Activated T-helper 2 cell treated with anti-CD3 and anti-CD28 coated beads, Interferon-gamma antibody, Interleukin-2, Interleukin-4, amounts not matched to agents 10 μg/mL and 5 μg/mL and 100 μg/mL, durations not matched to agents 14 hours and 24 hours and 36 hours (primary cell): ENCODE results near the gene HGFAC. TPM values are rescaled to one million over a fixed set of nuclear protein-coding genes. Genes with fewer than 3 reads are reported as not detected.
"Not testable (repeated sequence)": the region's sequence is repeated elsewhere in the genome, so short reads cannot be mapped to it uniquely, and the experiment has no call there.

ENCODE experiments used
- DNase-seq: peaks from one replicate; pipeline ENCODE4 v3.0.0; 2021; ENCODE audit warnings: low spot score
- H3K27ac Mint-ChIP-seq: one replicate; pipeline ENCODE4 v1.8.0; 2021; ENCODE audit warnings: mixed read lengths
- H3K27me3 Mint-ChIP-seq: one replicate; pipeline ENCODE4 v1.8.0; 2021; ENCODE audit warnings: low read depth, mixed read lengths
- H3K36me3 Mint-ChIP-seq: one replicate; pipeline ENCODE4 v1.8.0; 2021; ENCODE audit warnings: low read depth, mixed read lengths
- H3K4me1 Mint-ChIP-seq: one replicate; pipeline ENCODE4 v1.8.0; 2021; ENCODE audit warnings: low read depth, mixed read lengths
- H3K4me3 Mint-ChIP-seq: one replicate; pipeline ENCODE4 v1.8.0; 2021; ENCODE audit warnings: low read depth, mild to moderate bottlenecking, moderate library complexity, mixed read lengths
- H3K9me3 Mint-ChIP-seq: one replicate; pipeline ENCODE4 v1.8.0; 2021; ENCODE audit warnings: mixed read lengths
- intact Hi-C: fragments of 100-400 bp; cut with micrococcal nuclease; formaldehyde crosslinking; loops from one replicate; pipeline ENCODE4 v1.15.1; 2023
- total RNA-seq: library from RNA; stranded (reverse); gene quantifications from 2 replicates; pipeline ENCODE4 v1.2.3, GENCODE V29; 2022

The HGFAC gene
- total RNA-seq, 1 donor from 2014 or later, result not detected

DNA sequence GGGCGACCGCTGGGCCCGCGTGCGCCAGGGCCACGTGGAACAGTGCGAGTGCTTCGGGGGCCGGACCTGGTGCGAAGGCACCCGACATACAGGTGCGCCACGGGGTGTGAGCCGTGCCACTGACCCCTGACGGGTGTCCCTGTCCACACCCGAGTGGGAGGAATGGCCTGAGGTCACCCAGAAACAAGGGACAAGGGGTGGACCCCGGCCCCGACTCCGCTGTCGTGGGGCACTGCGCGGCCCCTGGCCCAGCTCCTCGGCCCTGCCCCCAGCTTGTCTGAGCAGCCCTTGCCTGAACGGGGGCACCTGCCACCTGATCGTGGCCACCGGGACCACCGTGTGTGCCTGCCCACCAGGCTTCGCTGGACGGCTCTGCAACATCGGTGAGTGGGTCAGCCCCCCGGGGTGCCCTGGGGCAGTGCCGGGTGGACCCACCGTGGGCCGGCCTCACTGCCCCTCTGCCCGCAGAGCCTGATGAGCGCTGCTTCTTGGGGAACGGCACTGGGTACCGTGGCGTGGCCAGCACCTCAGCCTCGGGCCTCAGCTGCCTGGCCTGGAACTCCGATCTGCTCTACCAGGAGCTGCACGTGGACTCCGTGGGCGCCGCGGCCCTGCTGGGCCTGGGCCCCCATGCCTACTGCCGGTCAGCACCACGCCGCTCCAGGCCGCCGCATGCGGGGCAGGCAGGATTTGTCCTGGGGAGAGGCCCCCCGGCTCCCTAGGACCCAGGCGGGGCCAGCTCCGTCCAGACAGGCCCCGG, 2.8 kb downstream of the HGFAC start:
- DNase-seq, result no peak
- Mint-ChIP-seq H3K27ac (no peak overlapping the region), H3K9me3 (no peaks in the 10 kb centered on the region), H3K27me3 (no peaks in the 10 kb centered on the region), H3K4me1 (no peaks in the 10 kb centered on the region), H3K36me3 (no peaks in the 10 kb centered on the region), H3K4me3 (no peak overlapping the region)
- intact Hi-C loops, result no loop called here

DNA sequence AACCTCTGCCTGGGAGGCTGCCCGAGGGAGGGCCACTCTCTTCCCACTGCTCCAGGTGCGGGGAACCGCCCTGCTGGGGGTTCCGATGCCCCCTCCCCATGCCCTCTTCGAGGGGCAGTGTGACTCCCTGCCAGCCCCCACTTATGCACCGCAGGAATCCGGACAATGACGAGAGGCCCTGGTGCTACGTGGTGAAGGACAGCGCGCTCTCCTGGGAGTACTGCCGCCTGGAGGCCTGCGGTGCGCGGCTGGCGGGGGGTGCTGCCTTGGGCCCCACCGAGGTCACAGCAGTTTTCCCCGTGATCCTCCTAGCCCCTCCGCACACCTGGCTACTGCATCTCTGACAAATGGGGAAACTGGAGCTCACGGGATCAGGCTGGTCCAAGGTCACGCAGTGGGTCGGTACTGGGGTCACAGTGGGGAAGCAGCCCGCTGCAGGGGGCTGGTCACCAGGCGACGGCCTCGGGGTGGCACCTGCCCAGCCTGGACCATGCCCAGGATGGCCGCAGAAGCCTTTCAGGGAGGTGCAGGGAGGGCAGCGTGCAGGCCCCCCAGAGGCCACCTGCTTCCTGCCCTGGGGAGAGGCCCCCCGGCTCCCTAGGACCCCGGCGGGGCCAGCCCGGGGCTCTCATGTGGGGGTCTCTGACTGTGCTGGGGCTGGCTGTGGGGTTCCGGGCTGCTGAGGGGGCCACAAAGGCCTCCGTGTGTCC, 3.5 kb downstream of the HGFAC start:
- H3K4me1 Mint-ChIP-seq, result no peaks in the 10 kb centered on the region
- H3K27ac Mint-ChIP-seq, result no peak overlapping the region
- no peak overlapping the region for H3K4me3 Mint-ChIP-seq
- no peaks in the 10 kb centered on the region for H3K9me3 Mint-ChIP-seq
- no peaks in the 10 kb centered on the region for H3K27me3 Mint-ChIP-seq
- DNase-seq, result no peak
- no peaks in the 10 kb centered on the region for H3K36me3 Mint-ChIP-seq
- intact Hi-C loops, result no loop called here

DNA sequence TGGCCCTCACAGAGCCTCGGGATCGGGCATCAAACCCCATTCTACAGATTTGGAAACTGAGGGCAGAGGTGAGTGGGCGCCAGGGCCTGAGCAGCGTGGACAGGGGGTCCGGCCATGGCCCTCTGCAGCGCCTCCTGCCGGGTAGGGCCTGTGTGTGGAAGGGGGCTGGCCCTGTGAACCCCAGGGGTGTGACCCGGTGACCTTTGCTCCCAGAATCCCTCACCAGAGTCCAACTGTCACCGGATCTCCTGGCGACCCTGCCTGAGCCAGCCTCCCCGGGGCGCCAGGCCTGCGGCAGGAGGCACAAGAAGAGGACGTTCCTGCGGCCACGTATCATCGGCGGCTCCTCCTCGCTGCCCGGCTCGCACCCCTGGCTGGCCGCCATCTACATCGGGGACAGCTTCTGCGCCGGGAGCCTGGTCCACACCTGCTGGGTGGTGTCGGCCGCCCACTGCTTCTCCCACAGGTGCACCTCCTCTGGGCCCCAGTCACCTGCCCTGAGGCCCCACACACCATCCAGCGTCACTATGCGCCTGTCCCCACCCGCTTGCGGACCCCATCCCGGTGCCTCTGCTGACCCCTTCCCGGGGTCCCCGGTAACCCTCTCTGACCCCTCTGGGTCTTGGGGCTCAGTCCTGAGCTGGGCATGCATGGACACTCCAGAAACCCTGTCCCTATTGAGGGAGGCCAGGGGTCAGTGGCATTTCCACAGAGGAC, 4.2 kb downstream of the HGFAC start:
- no peaks in the 10 kb centered on the region for H3K36me3 Mint-ChIP-seq
- H3K4me3 Mint-ChIP-seq, result no peak overlapping the region
- intact Hi-C loops, result no loop called here
- no peaks in the 10 kb centered on the region for H3K4me1 Mint-ChIP-seq
- H3K9me3 Mint-ChIP-seq, result no peaks in the 10 kb centered on the region
- no peaks in the 10 kb centered on the region for H3K27me3 Mint-ChIP-seq
- no peak for DNase-seq
- no peak overlapping the region for H3K27ac Mint-ChIP-seq

DNA sequence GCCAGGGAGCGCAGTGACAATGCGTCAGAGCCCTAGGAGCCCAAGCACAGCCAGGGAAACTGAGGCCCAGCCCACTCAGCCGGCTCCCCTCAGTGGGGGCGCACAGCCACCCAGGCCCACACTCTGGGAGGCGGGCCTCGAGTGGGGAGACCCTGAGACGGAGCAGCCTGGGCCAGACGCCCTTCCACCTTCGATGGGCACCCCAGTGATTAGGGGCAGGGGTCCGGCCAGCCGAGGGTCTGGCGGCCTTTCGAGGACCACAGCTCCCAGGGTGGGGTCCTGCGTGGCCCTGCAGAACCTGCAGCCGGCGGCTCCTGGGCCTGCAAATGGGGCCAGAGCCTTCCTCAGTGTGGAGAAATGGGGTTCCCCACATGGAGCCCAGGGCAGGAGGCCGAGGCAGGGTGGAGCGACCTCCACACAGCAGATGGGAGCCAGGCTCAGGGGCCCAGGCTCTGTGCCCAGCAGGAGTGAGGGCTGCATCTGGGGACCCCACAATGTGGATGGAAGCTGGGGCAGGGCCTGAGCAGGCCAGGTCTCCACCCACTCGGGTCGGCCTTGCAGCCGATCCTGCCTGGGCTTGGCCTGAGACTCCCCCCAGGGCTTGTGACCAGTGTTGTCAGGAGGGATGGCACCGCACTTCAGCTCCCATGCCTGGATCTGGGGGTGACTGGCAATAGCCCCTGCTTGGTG, 5.0 kb downstream of the HGFAC start:
- H3K27ac Mint-ChIP-seq, result no peak overlapping the region

DNA sequence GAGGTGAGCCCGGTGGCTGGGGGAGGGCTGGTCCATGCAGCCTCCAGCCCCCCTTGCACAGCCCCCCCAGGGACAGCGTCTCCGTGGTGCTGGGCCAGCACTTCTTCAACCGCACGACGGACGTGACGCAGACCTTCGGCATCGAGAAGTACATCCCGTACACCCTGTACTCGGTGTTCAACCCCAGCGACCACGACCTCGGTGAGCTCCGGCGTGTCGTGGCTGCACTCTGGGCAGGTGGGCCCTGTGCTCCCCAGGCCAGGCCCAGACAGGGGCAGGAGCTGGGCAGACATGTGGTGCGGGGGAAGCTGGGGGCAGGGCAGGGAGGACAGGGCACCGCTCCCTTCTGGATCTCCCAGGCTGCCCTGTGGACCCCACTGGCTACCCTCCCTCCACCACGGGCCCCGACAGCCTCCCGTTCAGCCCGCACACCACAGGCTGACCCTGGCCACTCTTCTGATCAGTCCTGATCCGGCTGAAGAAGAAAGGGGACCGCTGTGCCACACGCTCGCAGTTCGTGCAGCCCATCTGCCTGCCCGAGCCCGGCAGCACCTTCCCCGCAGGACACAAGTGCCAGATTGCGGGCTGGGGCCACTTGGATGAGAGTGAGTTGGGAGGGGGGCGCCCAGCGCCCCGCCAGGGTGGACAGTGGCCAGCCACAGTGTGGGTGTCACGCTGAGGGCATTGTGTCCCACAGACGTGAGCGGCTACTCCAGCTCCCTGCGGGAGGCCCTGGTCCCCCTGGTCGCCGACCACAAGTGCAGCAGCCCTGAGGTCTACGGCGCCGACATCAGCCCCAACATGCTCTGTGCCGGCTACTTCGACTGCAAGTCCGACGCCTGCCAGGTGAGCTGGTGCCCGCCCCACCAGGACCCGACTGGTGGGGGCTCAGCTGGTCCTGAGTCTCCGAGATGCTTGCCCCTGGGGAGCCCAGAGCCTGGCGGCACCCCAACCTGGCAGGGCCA, 5.9 kb downstream of the HGFAC start:
- H3K4me1 Mint-ChIP-seq, result no peaks in the 10 kb centered on the region
- H3K4me3 Mint-ChIP-seq, result no peak overlapping the region
- no peak overlapping the region for H3K27ac Mint-ChIP-seq
- no peaks in the 10 kb centered on the region for H3K9me3 Mint-ChIP-seq
- no peaks in the 10 kb centered on the region for H3K36me3 Mint-ChIP-seq
- no peaks in the 10 kb centered on the region for H3K27me3 Mint-ChIP-seq
- intact Hi-C loops, result no loop called here
- DNase-seq, result no peak

More for the DNA sequence above, 5.0 kb downstream of the HGFAC start:
- Mint-ChIP-seq H3K4me3 (no peak overlapping the region), H3K9me3 (no peaks in the 10 kb centered on the region), H3K36me3 (no peaks in the 10 kb centered on the region), H3K27me3 (no peaks in the 10 kb centered on the region), H3K4me1 (no peaks in the 10 kb centered on the region)
- DNase-seq, result no peak
- intact Hi-C loops, result no loop called here

DNA sequence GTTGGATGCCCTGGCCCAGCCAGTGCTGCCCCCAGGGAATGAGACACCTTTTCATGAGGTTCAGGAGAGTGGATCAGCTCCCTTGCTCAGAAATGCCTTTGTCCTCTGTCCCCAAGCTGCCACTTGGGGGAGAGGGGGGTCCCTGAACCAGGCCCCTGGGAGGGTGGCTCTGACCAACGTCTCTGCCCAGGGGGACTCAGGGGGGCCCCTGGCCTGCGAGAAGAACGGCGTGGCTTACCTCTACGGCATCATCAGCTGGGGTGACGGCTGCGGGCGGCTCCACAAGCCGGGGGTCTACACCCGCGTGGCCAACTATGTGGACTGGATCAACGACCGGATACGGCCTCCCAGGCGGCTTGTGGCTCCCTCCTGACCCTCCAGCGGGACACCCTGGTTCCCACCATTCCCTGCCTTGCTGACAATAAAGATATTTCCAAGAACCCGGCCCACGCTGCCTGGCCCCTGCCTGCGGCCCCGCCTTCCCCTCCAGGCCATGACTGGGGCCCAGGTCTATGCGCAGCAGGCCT, 7.3 kb downstream of the HGFAC start:
- Mint-ChIP-seq H3K4me3 (no peak overlapping the region), H3K9me3 (no peaks in the 10 kb centered on the region), H3K27ac (no peak overlapping the region), H3K27me3 (no peaks in the 10 kb centered on the region), H3K36me3 (no peaks in the 10 kb centered on the region), H3K4me1 (no peaks in the 10 kb centered on the region)
- DNase-seq, result no peak
- intact Hi-C loops, result no loop called here

DNA sequence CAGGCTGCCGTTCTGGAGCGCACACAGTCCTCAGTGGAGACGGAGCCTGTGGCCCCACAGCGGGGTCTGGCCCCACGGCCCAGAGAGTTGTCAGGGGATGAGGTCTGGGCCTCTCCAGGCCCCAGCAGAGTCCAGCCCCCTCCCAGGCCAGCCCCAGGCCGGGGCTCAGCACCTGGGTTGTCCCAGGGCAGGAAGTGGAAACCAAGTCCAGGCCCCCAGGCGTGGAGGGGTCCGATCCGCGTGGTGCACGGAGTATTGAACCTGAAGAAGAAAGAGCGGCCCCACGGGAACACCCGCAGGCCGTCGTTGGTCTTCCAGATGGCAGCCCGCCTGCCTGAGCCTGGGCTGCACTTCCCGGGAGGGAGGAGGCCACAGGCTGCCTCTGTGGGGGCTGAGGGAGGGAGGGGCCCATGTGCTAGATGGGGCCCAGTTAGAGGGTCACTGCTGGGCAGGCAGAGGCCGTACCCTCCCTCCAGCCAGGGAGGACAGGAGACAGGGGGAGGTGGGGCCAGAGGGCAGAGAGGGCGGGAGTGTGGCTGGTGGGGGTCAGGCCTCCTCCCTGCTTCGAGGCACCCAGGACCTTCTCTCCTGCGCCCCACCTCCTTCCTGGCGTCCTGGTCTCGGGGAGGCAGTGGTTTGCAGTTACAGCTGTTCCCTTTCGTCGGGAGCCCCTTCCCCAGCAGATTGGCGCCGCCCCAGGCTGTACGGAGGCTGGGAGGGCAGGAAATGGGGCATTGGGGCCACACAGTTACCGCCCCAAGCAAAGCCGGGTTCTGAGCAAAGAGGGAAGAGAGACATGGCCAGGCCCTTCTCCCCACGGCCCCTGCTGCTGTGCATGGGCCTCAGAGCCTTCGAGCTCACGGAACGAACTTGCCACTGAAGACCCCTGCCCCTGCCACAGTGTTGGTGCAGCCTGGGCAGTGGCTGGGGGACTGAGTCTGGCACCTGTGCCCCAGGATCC, 8.1 kb downstream of the HGFAC start:
- intact Hi-C loops, result no loop called here
- no peaks in the 10 kb centered on the region for H3K4me1 Mint-ChIP-seq
- H3K27me3 Mint-ChIP-seq, result no peaks in the 10 kb centered on the region
- H3K9me3 Mint-ChIP-seq, result no peaks in the 10 kb centered on the region
- no peak overlapping the region for H3K27ac Mint-ChIP-seq
- H3K4me3 Mint-ChIP-seq, result no peak overlapping the region
- no peak for DNase-seq
- no peaks in the 10 kb centered on the region for H3K36me3 Mint-ChIP-seq

DNA sequence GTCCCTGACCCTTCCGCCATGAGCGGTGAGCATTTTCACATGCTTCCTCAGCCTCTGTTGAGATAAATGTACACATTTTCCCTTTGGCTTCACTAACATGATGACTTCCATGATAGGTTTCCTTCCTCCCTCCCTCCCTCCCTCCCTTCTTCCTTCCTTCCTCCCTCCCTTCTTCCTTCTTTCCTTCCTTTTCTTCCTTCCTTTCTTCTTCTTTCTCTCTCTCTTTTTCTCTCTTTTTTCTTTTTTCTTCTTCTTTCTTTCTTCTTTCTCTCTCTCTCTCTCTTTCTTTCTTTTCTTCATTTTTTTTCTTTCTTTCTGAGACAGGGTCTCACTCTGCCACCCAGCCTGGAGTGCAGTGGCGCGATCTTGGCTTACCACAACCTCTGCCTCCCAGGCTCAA, 8.9 kb downstream of the HGFAC start:
- no peaks in the 10 kb centered on the region for H3K36me3 Mint-ChIP-seq
- peaks cover 8% of the 10 kb centered on the region for H3K9me3 Mint-ChIP-seq
- H3K27ac Mint-ChIP-seq, result no peak overlapping the region
- no peak for DNase-seq
- intact Hi-C loops, result no loop called here
- no peak overlapping the region for H3K4me3 Mint-ChIP-seq
- H3K27me3 Mint-ChIP-seq, result no peaks in the 10 kb centered on the region
- no peaks in the 10 kb centered on the region for H3K4me1 Mint-ChIP-seq

DNA sequence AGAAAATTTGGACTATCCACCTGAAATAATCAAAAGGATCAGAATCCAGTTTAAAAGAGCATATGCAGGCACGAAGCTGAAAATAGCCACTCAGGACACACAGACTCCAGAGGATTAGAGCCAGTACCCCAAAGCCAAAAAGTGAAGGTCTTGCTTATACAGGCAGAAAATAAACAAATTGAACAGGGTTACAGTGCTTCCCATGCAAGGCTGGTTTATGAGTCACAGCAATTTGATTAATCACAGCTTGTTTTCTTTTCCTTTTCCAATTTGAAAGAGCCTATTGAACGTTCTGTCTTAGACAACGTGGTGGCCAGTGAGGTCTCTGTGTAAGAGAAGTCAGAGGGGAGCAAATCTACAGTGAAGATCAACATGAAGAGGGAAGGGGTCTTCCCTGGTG, 10.2 kb downstream of the HGFAC start:
- intact Hi-C loops, result no loop called here
- Mint-ChIP-seq H3K36me3 (no peaks in the 10 kb centered on the region), H3K27ac (no peak overlapping the region), H3K27me3 (no peaks in the 10 kb centered on the region), H3K4me1 (no peaks in the 10 kb centered on the region), H3K4me3 (no peak overlapping the region), H3K9me3 (peaks cover 9% of the 10 kb centered on the region)
- no peak for DNase-seq

DNA sequence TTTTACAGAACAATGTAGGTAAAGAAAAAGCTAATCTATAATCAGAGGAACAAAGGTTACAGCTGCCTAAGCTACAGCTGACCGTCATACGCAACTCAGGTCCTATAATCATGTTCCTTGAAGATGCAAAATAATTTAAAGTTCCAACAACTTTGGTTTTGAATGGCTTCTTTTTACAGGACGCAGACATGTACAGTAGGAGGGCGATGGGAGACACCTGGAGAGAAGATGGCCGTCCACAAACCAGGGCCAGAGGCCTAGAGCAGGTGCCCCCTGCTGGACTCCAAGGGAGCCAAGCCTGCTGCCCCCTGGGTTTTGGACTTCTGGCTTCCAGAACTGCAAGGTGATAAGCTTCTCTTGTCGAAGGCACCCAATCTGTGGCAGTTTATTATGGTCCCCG, 10.6 kb downstream of the HGFAC start:
- Mint-ChIP-seq H3K4me3 (no peak overlapping the region), H3K36me3 (no peaks in the 10 kb centered on the region), H3K9me3 (peaks cover 9% of the 10 kb centered on the region), H3K4me1 (no peaks in the 10 kb centered on the region), H3K27me3 (no peaks in the 10 kb centered on the region), H3K27ac (no peak overlapping the region)
- intact Hi-C loops, result no loop called here
- no peak for DNase-seq

DNA sequence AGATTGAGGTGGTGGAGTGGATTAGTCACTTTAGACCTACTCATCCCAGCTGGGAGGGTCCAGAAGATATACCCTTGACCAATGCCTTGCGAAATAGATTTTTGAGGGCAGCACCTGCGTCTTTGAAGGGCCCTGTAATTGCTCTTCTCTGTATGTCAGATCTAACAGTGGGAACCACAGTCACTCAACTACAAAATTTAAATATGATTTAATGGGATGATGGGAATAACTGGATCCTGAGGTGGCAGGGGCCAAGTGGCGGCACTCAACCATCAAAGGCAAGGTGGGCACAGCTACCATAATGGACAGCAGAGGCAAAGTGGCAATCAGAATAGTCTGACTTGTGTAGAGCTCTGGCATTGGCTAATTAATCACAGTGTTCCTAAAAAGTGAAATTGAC, 13.8 kb downstream of the HGFAC start:
- H3K27ac Mint-ChIP-seq, H3K4me1 Mint-ChIP-seq, H3K27me3 Mint-ChIP-seq, H3K9me3 Mint-ChIP-seq, H3K36me3 Mint-ChIP-seq, H3K4me3 Mint-ChIP-seq, DNase-seq, intact Hi-C loops: not testable (repeated sequence)
